HEK293 (cell line): ENCODE measurements around the gene MAVS.

Experiments
- CTCF ChIA-PET: fragments of 350-600 bp; formaldehyde crosslinking; extraction: SDS; loops from one replicate; lab custom pipeline; 2021; ENCODE audit warnings: antibody characterized with exemption; lab: Yijun Ruan, JAX
- POLR2A ChIA-PET: fragments of 300-600 bp; formaldehyde crosslinking; extraction: SDS; loops from one replicate; lab custom pipeline; 2020; ENCODE audit warnings: antibody characterized with exemption, inconsistent platforms; lab: Yijun Ruan, JAX
- H3K27ac ChIP-seq: fragments of 200-500 bp; sonication (Bioruptor generic); 2 replicates; pipeline ENCODE4 v1.5.1; 2014; ENCODE audit warnings: low read depth, low read length, control low read depth, inconsistent platforms; ENCODE audit errors: extremely low read depth
- H3K36me3 ChIP-seq, 2 experiments: fragments of 200-500 bp in 1 of 2; sonication (Bioruptor generic) in 1 of 2; 1 replicate in 1 of 2; 2 replicates in 1 of 2; pipeline ENCODE4 v1.5.1; 2014 to 2017; ENCODE audit warnings: inconsistent platforms in 2 of 2, low read length in 2 of 2; ENCODE audit not compliant: control insufficient read depth in 2 of 2, insufficient read depth in 1 of 2
- H3K4me1 ChIP-seq: fragments of 200-500 bp; sonication (Bioruptor generic); 2 replicates; pipeline ENCODE4 v1.5.1; 2014; ENCODE audit warnings: mild to moderate bottlenecking, low read length, inconsistent platforms; ENCODE audit not compliant: control insufficient read depth, insufficient read depth
- H3K4me3 ChIP-seq: 2 replicates; pipeline ENCODE4 v1.5.1; 2011; ENCODE audit warnings: low read depth, mild to moderate bottlenecking, control low read depth, low read length, moderate library complexity
- H3K9me3 ChIP-seq: fragments of 200-500 bp; sonication (Bioruptor generic); 2 replicates; pipeline ENCODE4 v1.5.1; 2014; ENCODE audit warnings: low read depth, low read length, inconsistent platforms; ENCODE audit not compliant: control insufficient read depth, insufficient read depth
- BCL11A ChIP-seq: fragments of 450-650 bp; formaldehyde crosslinking; IDR thresholded peaks from 2 replicates; pipeline ENCODE4 v1.5.1; 2016; ENCODE audit warnings: low read depth, missing biosample characterization, missing genetic modification characterization
- GLIS2 ChIP-seq: fragments of 450-650 bp; formaldehyde crosslinking; IDR thresholded peaks from 2 replicates; pipeline ENCODE4 v1.5.1; 2016; ENCODE audit warnings: missing biosample characterization, missing genetic modification characterization
- PRDM10 ChIP-seq: fragments of 450-650 bp; formaldehyde crosslinking; IDR thresholded peaks from 2 replicates; pipeline ENCODE4 v1.5.1; 2016; ENCODE audit warnings: missing biosample characterization, missing genetic modification characterization
- SP2 ChIP-seq: fragments of 450-650 bp; formaldehyde crosslinking; IDR thresholded peaks from 2 replicates; pipeline ENCODE4 v1.5.1; 2016; ENCODE audit warnings: missing biosample characterization, missing genetic modification characterization
- SP3 ChIP-seq: fragments of 450-650 bp; formaldehyde crosslinking; IDR thresholded peaks from 2 replicates; pipeline ENCODE4 v1.5.1; 2016; ENCODE audit warnings: missing biosample characterization, missing genetic modification characterization
- ZBTB44 ChIP-seq: fragments of 450-650 bp; IDR thresholded peaks from 2 replicates; pipeline ENCODE4 v1.5.1; 2018; ENCODE audit warnings: missing biosample characterization, mild to moderate bottlenecking, missing genetic modification characterization
- ZBTB49 ChIP-seq: fragments of 450-650 bp; formaldehyde crosslinking; IDR thresholded peaks from 2 replicates; pipeline ENCODE4 v1.5.1; 2016; ENCODE audit warnings: missing biosample characterization, missing genetic modification characterization, low read depth
- ZBTB6 ChIP-seq: fragments of 450-650 bp; formaldehyde crosslinking; IDR thresholded peaks from 2 replicates; pipeline ENCODE4 v1.5.1; 2017; ENCODE audit warnings: missing biosample characterization, missing genetic modification characterization
- ZFP37 ChIP-seq: fragments of 450-650 bp; formaldehyde crosslinking; IDR thresholded peaks from 2 replicates; pipeline ENCODE4 v1.5.1; 2016; ENCODE audit warnings: missing biosample characterization, missing genetic modification characterization
- ZNF140 ChIP-seq: fragments of 450-650 bp; formaldehyde crosslinking; IDR thresholded peaks from 2 replicates; pipeline ENCODE4 v1.5.1; 2016; ENCODE audit warnings: missing biosample characterization, missing genetic modification characterization
- ZNF174 ChIP-seq: fragments of 450-650 bp; formaldehyde crosslinking; IDR thresholded peaks from 2 replicates; pipeline ENCODE4 v1.5.0; 2017; ENCODE audit warnings: missing biosample characterization, mild to moderate bottlenecking, missing genetic modification characterization
- ZNF23 ChIP-seq: fragments of 450-650 bp; formaldehyde crosslinking; IDR thresholded peaks from 2 replicates; pipeline ENCODE4 v1.5.1; 2016; ENCODE audit warnings: missing biosample characterization, missing genetic modification characterization, borderline replicate concordance
- ZNF423 ChIP-seq: fragments of 450-650 bp; formaldehyde crosslinking; IDR thresholded peaks from 2 replicates; pipeline ENCODE4 v1.5.1; 2016; ENCODE audit warnings: missing biosample characterization, missing genetic modification characterization
- ZNF488 ChIP-seq: fragments of 450-650 bp; formaldehyde crosslinking; IDR thresholded peaks from 2 replicates; pipeline ENCODE4 v1.5.1; 2016; ENCODE audit warnings: missing biosample characterization, missing genetic modification characterization
- ZNF518A ChIP-seq: fragments of 450-650 bp; formaldehyde crosslinking; conservative IDR thresholded peaks from 2 replicates; pipeline ENCODE4 v1.5.1; 2016; ENCODE audit warnings: low read depth, missing biosample characterization, missing genetic modification characterization
- ZNF530 ChIP-seq: fragments of 450-650 bp; formaldehyde crosslinking; IDR thresholded peaks from 2 replicates; pipeline ENCODE4 v1.5.1; 2016; ENCODE audit warnings: low read depth, missing biosample characterization, missing genetic modification characterization
- ZNF544 ChIP-seq: fragments of 450-650 bp; formaldehyde crosslinking; IDR thresholded peaks from 2 replicates; pipeline ENCODE4 v1.5.0; 2017; ENCODE audit warnings: missing biosample characterization, missing genetic modification characterization
- ZNF548 ChIP-seq: fragments of 450-650 bp; formaldehyde crosslinking; IDR thresholded peaks from 2 replicates; pipeline ENCODE4 v1.5.1; 2016; ENCODE audit warnings: missing biosample characterization, missing genetic modification characterization
- ZNF677 ChIP-seq: fragments of 450-650 bp; IDR thresholded peaks from 2 replicates; pipeline ENCODE4 v1.5.0; 2018; ENCODE audit warnings: missing biosample characterization, mild to moderate bottlenecking, missing genetic modification characterization, moderate library complexity
- ZNF707 ChIP-seq: fragments of 450-650 bp; formaldehyde crosslinking; IDR thresholded peaks from 2 replicates; pipeline ENCODE4 v1.5.1; 2016; ENCODE audit warnings: missing biosample characterization, missing genetic modification characterization
- ZNF837 ChIP-seq: fragments of 450-650 bp; formaldehyde crosslinking; IDR thresholded peaks from 2 replicates; pipeline ENCODE4 v1.5.1; 2016; ENCODE audit warnings: missing biosample characterization, missing genetic modification characterization

Gene MAVS

GRCh38 chr20:3797592-3798372 lies 48.9 kb upstream of the MAVS start (continued):
- no peak for TF ChIP-seq ZNF518A (tag by site-specific recombination)
- TF ChIP-seq BCL11A (tag by site-specific recombination), result no peak
- TF ChIP-seq ZFP37, result no peak
- TF ChIP-seq ZNF140 (tag by site-specific recombination), result no peak
- TF ChIP-seq SP2, result 0 out of 2 replicates have a peak, but pooled peaks have one; percentile 17
- no peak for TF ChIP-seq ZNF707 (tag by site-specific recombination)
- no peak for TF ChIP-seq ZBTB44 (tag by site-specific recombination)
- no peak for TF ChIP-seq ZBTB49 (tag by site-specific recombination)
- peak; percentile 39; the same call in 1 of the 2 replicates for TF ChIP-seq PRDM10
- TF ChIP-seq ZNF423 (tag by site-specific recombination), result no peak

- CTCF ChIA-PET, result no interaction called here
- peaks cover 14 to 61% of the 10 kb centered on the region in 2 experiments for H3K36me3 ChIP-seq
- H3K4me3 ChIP-seq, result no peak overlapping the region
- no peak for TF ChIP-seq ZNF837
- no peak for TF ChIP-seq ZNF174 (tag by site-specific recombination)
- no peak for TF ChIP-seq ZNF677 (tag by site-specific recombination)
- no peak for TF ChIP-seq ZNF548
- no peak for TF ChIP-seq ZNF530 (tag by site-specific recombination)
- TF ChIP-seq ZBTB6 (tag by site-specific recombination), result no peak
- no peak for TF ChIP-seq ZNF544 (tag by site-specific recombination)
- no peak for TF ChIP-seq GLIS2
- TF ChIP-seq SP3 (tag by site-specific recombination), result no peak
- no peak for TF ChIP-seq ZNF23 (tag by site-specific recombination)
- TF ChIP-seq BCL11A (tag by site-specific recombination), result no peak
- no peak for TF ChIP-seq ZNF488 (tag by site-specific recombination)
These were observed 48.3 kb upstream of the MAVS start for GRCh38 chr20:3798373-3798768.

More at GRCh38 chr20:3798373-3798768, 48.3 kb upstream of the MAVS start:
- POLR2A ChIA-PET, result interaction anchor here (0.7 kb wide), 1 partner anchor 10 kb away, joined by 4 read pairs; no protein-coding TSS in a partner anchor
- H3K4me1 ChIP-seq, result peaks cover 12% of the 10 kb centered on the region
- no peak overlapping the region for H3K27ac ChIP-seq
- H3K9me3 ChIP-seq, result no peaks in the 10 kb centered on the region
